Tibial nerve (tissue), 3 donors: Measurements from ENCODE around the gene CDC14B.
"Not testable (repeated sequence)": the region's sequence is repeated elsewhere in the genome, so short reads cannot be mapped to it uniquely, and the experiment has no call there.

Source experiments
- POLR2A ChIP-seq, 2 donors: fragments of 450-650 bp; IDR thresholded peaks; one replicate each; pipeline ENCODE4 v1.6.1; 2017; ENCODE audit warnings: antibody characterized with exemption in 2 of 2, mild to moderate bottlenecking in 2 of 2, moderate library complexity in 2 of 2
- TF ChIP-seq, protein P1 (sequence below), 5 experiments: fragments of 200-600 bp in 3 of 5; fragments of 450-650 bp in 2 of 5; sonication (generic) in 3 of 5; IDR thresholded peaks; one replicate each; pipeline ENCODE4 v1.5.1; 2016 to 2019; ENCODE audit warnings: antibody characterized with exemption in 5 of 5, mild to moderate bottlenecking in 3 of 5, moderate library complexity in 2 of 5

DNA sequence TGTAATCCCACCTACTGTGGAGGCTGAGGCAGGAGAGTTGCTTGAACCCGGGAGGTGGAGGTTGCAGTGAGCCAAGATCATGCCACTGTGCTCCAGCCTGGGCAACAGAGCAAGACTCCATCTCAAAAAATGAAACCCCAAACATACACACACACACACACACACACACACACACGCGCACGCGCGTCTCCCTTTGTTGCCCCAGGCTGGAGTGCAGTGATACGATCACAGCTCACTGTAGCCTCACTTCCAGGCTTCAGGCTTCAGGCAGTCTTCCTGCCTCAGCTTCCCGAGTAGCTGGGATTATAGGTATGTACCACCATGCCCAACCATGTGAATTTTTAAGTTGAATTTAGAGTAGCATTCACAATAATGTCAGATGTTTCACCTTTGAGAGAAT is 13.9 kb upstream of the CDC14B start:
- not testable (repeated sequence) for TF ChIP-seq POLR2A (IDR thresholded peaks at IDR 0.05)
- TF ChIP-seq, protein P1, sequence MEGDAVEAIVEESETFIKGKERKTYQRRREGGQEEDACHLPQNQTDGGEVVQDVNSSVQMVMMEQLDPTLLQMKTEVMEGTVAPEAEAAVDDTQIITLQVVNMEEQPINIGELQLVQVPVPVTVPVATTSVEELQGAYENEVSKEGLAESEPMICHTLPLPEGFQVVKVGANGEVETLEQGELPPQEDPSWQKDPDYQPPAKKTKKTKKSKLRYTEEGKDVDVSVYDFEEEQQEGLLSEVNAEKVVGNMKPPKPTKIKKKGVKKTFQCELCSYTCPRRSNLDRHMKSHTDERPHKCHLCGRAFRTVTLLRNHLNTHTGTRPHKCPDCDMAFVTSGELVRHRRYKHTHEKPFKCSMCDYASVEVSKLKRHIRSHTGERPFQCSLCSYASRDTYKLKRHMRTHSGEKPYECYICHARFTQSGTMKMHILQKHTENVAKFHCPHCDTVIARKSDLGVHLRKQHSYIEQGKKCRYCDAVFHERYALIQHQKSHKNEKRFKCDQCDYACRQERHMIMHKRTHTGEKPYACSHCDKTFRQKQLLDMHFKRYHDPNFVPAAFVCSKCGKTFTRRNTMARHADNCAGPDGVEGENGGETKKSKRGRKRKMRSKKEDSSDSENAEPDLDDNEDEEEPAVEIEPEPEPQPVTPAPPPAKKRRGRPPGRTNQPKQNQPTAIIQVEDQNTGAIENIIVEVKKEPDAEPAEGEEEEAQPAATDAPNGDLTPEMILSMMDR (IDR thresholded peaks at IDR 0.05) = not testable (repeated sequence)
